ACHN (cell line): ENCODE results near the gene CUEDC1.
"Not testable (repeated sequence)": the region's sequence is repeated elsewhere in the genome, so short reads cannot be mapped to it uniquely, and the experiment has no call there.

Source experiments
- DNase-seq: peaks from one replicate; pipeline ENCODE4 v3.0.0-alpha.2; 2015
- in situ Hi-C: cut with HindIII; loops from 2 replicates; pipeline ENCODE4 v1.10.0; 2017; ENCODE audit warnings: low sequenced_read_pairs, low pct_ligation_motif_present, low pct_unique_long_range_greater_than_20kb

CUEDC1 gene

GRCh38 chr17:57963149-57963511 is 7.9 kb upstream of the CUEDC1 start:
- no peak for DNase-seq
- in situ Hi-C loops: no loop called here

GRCh38 chr17:57962279-57963148 is 7.3 kb upstream of the CUEDC1 start:
- in situ Hi-C loops: no loop called here
- DNase-seq: no peak

- no peak for DNase-seq
- in situ Hi-C loops: no loop called here
Observed at GRCh38 chr17:57959929-57960328, 4.7 kb upstream of the CUEDC1 start.

DNA sequence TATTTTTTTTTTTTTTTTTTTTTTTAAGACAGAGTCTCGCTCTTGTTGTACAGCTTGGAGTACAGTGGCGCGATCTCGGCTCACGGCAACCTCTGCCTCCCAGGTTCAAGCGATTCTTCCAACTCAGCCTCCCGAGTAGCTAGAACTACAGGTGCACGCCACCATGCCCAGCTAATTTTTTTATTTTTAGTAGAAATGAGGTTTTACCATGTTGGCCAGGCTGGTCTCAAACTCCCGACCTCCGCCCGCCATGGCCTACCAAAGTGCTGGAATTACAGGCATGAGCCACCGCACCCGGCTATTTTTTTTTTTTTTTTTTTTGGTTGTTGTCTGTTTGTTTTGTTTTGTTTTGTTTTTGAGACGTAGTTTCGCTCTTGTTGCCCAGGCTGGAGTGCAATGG is 3.2 kb upstream of the CUEDC1 start:
- DNase-seq, in situ Hi-C loops: not testable (repeated sequence)

DNA sequence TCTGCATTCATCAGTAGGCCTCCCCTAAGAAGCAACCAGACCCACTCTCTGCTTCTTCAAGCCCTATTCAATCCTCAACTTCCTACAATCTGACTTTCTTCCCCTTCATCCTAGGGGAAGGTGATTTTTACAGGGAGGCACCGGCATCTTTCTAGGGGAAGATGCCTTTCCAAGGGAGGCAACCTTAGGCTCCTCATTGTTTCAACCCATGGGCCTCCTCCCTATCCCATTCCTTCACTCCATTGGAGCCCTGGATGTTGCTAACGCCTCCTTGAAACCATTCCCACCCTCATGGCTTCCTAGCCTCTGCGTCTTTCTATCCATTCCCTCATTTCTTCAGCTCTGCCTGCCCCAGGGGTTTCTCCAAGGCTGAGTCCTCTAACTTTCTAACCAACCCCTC is 2.7 kb upstream of the CUEDC1 start:
- in situ Hi-C loops: no loop called here

GRCh38 chr17:57957120-57957850 is 2.1 kb upstream of the CUEDC1 start:
- in situ Hi-C loops: no loop called here
- DNase-seq: no peak

More for the DNA sequence above, 2.7 kb upstream of the CUEDC1 start:
- no peak for DNase-seq

DNA sequence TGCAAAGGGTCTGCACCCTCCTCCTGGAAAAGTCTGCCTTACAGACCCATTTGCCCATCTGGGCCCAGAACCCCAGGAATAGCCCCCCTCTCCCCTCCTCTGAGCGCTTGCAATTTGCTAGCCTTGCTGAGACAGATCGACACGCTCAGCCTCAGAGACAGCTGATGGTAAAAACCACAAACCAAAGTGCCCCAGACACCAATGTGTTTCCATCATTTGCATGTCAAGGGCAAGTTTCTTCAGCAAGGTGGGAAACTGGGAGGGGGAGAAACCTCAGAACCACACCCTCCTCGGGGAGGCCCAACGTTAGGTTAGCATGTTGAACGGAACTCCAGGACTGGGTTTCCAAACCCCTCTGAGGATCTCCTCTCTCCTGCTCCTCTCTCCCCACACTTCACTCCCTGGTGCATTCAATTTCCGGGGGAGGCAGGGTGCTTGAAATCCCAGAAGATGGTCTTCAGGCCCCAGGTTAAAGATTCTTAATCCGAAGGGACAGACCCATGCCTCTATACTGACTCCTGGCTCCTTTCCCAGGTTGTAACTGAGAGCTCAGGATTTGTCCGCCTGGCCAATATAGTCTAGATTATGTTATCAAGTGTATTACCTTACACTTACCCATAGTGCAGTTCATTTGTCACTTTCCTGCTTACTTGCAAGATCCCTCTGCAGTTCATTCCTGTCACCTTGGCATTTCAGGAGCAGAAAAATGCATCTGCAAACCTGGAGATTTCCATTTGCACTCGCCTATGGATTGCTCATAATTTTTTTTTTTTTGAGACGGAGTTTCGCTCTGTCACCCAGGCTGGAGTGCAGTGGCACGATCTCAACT is 1.3 kb upstream of the CUEDC1 start:
- in situ Hi-C loops: no loop called here

DNA sequence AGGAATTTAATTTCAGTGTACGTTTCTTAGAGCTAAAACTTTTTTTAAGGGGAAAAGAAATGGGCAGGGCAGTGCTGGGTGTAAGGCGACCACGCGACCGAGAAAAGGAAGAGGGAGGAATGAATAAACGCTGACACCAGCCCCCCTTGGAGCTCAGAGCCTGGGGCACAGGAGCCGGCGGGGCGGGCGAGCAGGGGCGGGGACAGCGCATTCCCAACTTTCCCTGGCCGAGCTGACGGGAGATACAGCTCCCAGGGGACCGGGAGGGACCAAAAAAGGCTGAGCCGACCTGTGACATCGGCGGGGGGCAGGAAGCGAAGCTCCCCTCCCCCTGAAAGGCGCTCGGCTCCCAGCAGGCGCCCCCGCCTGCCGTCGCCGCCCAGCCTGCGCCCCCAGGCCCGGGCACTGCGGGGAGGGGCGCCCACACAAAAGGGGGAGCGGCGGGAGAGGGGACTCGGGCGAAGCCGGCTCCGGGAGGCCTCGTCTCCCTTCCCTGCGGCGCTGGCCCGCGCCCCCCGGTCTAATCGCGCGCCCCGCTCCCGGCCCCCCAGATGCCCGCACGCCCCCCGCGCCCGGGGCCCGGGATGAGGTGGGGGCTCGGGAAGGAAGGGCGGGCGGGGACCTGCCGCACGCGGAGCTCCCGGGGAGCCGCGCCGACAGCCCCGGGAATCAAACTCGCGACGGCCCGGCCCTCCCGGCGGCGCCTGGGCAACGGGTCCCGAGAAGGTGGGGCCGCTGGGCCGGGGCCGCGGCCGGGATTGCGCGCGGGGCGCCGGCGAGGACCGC is 622 bp downstream of the CUEDC1 start:
- DNase-seq: peak; percentile 74

More for the DNA sequence above, 1.3 kb upstream of the CUEDC1 start:
- DNase-seq: no peak

DNA sequence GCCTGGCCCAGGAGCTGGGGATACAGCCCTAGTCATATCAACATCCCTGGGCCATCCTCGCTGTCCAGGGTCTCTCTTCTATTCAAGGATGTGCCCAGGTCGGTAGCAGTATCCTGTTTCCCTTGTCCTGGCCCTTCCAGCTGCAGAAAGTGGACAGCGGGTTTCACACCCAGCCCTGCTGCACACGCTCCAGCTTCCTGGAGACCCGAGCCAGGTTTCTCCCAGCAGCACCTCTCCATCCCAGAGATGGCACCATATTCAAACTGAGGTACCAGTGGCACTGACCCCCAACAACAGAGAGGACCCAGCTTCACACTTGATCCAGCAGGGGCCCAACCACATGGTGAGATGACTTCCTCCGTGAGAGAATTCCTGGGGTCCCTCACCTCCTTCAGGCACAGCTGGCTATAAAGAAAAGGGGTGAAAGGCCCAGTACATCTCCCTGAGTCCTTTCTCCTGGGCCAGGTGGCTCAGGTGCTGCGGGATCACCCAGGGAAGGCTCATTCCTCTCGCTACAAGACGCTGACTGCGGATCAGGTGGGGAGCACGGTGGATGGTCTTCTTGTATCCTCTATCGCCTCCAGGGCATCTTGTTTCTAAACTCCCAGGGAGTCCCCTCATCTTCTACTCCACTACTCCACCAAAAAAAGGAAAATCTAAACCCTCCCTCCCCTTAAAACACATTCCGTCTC is 1.4 kb downstream of the CUEDC1 start:
- DNase-seq: no peak
- in situ Hi-C loops: no loop called here

More for the DNA sequence above, 622 bp downstream of the CUEDC1 start:
- in situ Hi-C loops: no loop called here

DNA sequence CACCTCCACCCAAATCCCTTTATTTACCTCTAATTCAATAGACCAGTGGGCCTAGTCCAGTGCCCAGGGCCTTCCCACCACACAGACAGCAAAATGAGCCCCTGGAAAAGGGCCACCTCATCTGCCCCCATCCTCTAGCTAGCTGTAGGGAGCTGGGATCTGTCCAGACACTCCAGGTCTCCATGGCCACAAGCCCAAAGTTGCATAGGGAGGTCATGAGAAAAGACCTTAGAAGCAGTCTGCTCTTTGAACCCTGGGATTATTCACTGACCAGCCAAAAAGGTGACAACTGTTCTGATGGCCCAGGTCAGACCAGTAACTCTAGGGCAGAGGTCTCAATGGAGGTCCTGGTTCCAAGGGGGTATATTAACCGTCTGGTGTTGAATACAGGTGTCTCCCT is 2.0 kb downstream of the CUEDC1 start:
- in situ Hi-C loops: no loop called here
- no peak for DNase-seq

DNA sequence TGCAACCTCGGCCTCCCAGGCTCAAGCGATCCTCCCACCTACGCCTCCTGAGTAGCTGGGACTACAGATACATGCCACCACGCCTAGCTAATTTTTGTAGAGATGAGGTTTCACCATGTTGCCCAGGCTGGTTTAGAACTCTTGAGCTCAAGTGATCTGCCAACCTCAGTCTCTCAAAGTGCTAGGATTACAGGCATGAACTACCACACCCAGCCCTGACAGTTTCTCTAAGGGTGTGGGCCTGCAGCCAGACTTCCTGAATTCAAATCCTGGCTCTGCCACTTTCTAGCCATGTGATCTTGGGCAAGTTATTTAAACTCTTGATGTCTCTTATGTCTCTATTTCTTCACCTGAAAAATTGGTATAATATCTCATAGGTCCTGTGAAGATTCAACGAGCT is 5.6 kb downstream of the CUEDC1 start:
- in situ Hi-C loops: no loop called here
- no peak for DNase-seq

- in situ Hi-C loops: no loop called here
- DNase-seq: peak; percentile 99
Observed at GRCh38 chr17:57948555-57949420, 6.4 kb downstream of the CUEDC1 start.

DNA sequence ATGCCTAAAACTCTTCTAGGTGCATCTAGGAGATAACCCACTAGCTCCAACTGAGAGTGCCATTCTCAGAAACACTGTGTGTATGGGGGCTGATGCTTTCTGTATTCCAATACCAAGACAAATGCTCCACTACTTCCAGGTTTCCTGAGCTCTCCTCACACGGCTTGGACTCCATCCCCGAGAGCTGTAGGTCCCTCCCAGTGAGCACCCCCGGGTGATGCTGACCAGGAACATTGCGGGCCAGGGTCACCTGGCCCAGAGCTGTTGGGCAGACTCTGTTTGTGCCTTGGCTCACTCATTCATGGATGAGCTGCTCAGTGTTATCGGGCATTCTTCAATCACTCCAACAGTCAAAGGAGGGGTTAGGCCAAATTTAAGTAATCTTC is 7.0 kb downstream of the CUEDC1 start:
- in situ Hi-C loops: no loop called here
- no peak for DNase-seq

GRCh38 chr17:57947369-57947768 is 7.8 kb downstream of the CUEDC1 start:
- no peak for DNase-seq
- in situ Hi-C loops: no loop called here

- peak; percentile 88 for DNase-seq
Observed at GRCh38 chr17:57946798-57947358, 8.3 kb downstream of the CUEDC1 start.

GRCh38 chr17:57945996-57946797 is 9.0 kb downstream of the CUEDC1 start:
- DNase-seq: peak; percentile 30
- in situ Hi-C loops: no loop called here

More at GRCh38 chr17:57946798-57947358, 8.3 kb downstream of the CUEDC1 start:
- in situ Hi-C loops: no loop called here
